WTC11 (cell line): Measurements from ENCODE around the gene LDLRAD4. TPM values are rescaled to one million over a fixed set of nuclear protein-coding genes. Genes with fewer than 3 reads are reported as not detected.

Experiments used
- ATAC-seq: fragments of 200-7000 bp; cut with Tn5 transposase; 2 replicates; pipeline ENCODE4 v1.10.0; 2021; ENCODE audit warnings: mild to moderate bottlenecking, moderate library complexity
- CTCF ChIA-PET: fragments of 300-600 bp; sonication (Branson Sonifier 250); formaldehyde crosslinking; loops from one replicate; lab custom pipeline; 2021; ENCODE audit warnings: antibody characterized with exemption; lab: Charles Lee
- POLR2A ChIA-PET: fragments of 350-600 bp; sonication (Branson Sonifier 250); formaldehyde crosslinking; loops from one replicate; lab custom pipeline; 2021; ENCODE audit warnings: antibody characterized with exemption; lab: Charles Lee
- DNase-seq: peaks from one replicate; pipeline ENCODE4 v3.0.0; 2021; ENCODE audit warnings: low spot score
- H3K27ac Mint-ChIP-seq: 2 replicates; pipeline ENCODE4 v1.8.0; 2021; ENCODE audit warnings: mixed read lengths
- H3K27me3 Mint-ChIP-seq: 2 replicates; pipeline ENCODE4 v1.8.0; 2021; ENCODE audit warnings: low read depth, mild to moderate bottlenecking, moderate library complexity, mixed read lengths
- H3K36me3 Mint-ChIP-seq: 2 replicates; pipeline ENCODE4 v1.8.0; 2021; ENCODE audit warnings: mixed read lengths
- H3K4me1 Mint-ChIP-seq: 2 replicates; pipeline ENCODE4 v1.8.0; 2022; ENCODE audit warnings: mixed read lengths
- H3K4me3 Mint-ChIP-seq: 2 replicates; pipeline ENCODE4 v1.8.0; 2021; ENCODE audit warnings: mild to moderate bottlenecking, moderate library complexity, mixed read lengths
- H3K9me3 Mint-ChIP-seq: 2 replicates; pipeline ENCODE4 v1.8.0; 2021; ENCODE audit warnings: mixed read lengths
- AFF4 ChIP-seq: sonication (generic); formaldehyde crosslinking; IDR thresholded peaks from 2 replicates; pipeline ENCODE4 v1.8.1; 2023; ENCODE audit warnings: mild to moderate bottlenecking, missing genetic modification reagents, borderline replicate concordance
- CBFB ChIP-seq: sonication (generic); formaldehyde crosslinking; IDR thresholded peaks from 2 replicates; pipeline ENCODE4 v1.8.1; 2022; ENCODE audit warnings: mild to moderate bottlenecking, low read depth, missing genetic modification reagents
- CTCF ChIP-seq: fragments of 200-600 bp; IDR thresholded peaks from 2 replicates; pipeline ENCODE4 v1.8.0; 2022; ENCODE audit warnings: antibody characterized with exemption
- ERG ChIP-seq: fragments of 250-450 bp; sonication (Bioruptor Pico); IDR thresholded peaks from 2 replicates; pipeline ENCODE4 v1.8.0; 2021; ENCODE audit warnings: mild to moderate bottlenecking
- FOXK1 ChIP-seq: sonication (generic); formaldehyde crosslinking; IDR thresholded peaks from 2 replicates; pipeline ENCODE4 v1.8.0; 2022; ENCODE audit warnings: mild to moderate bottlenecking, moderate library complexity, missing genetic modification reagents
- IRF1 ChIP-seq: sonication (generic); formaldehyde crosslinking; IDR thresholded peaks from 2 replicates; pipeline ENCODE4 v1.8.0; 2023; ENCODE audit warnings: missing genetic modification reagents
- KAT7 ChIP-seq: sonication (generic); formaldehyde crosslinking; IDR thresholded peaks from 2 replicates; pipeline ENCODE4 v1.8.1; 2023; ENCODE audit warnings: missing genetic modification reagents, mild to moderate bottlenecking, borderline replicate concordance
- NR1H2 ChIP-seq: sonication (generic); formaldehyde crosslinking; IDR thresholded peaks from 2 replicates; pipeline ENCODE4 v1.9.0; 2021; ENCODE audit warnings: mild to moderate bottlenecking, moderate library complexity, missing genetic modification reagents
- NR2C2 ChIP-seq: sonication (generic); formaldehyde crosslinking; IDR thresholded peaks from 2 replicates; pipeline ENCODE4 v1.8.0; 2022; ENCODE audit warnings: mild to moderate bottlenecking, missing genetic modification reagents
- PRDM15 ChIP-seq: sonication (generic); formaldehyde crosslinking; IDR thresholded peaks from 2 replicates; pipeline ENCODE4 v1.8.0; 2022; ENCODE audit warnings: missing genetic modification reagents
- PRRX2 ChIP-seq: fragments of 250-450 bp; sonication (Bioruptor Pico); IDR thresholded peaks from 2 replicates; pipeline ENCODE4 v1.8.0; 2021; ENCODE audit warnings: mild to moderate bottlenecking
- RORB ChIP-seq: fragments of 250-450 bp; sonication (Bioruptor Pico); IDR thresholded peaks from 2 replicates; pipeline ENCODE4 v1.9.0; 2021; ENCODE audit warnings: mild to moderate bottlenecking
- TP53 ChIP-seq: sonication (generic); formaldehyde crosslinking; IDR thresholded peaks from 2 replicates; pipeline ENCODE4 v1.8.1; 2023; ENCODE audit warnings: mild to moderate bottlenecking, missing genetic modification reagents
- ZMAT4 ChIP-seq: fragments of 250-450 bp; sonication (Bioruptor Pico); IDR thresholded peaks from 2 replicates; pipeline ENCODE4 v1.9.0; 2021; ENCODE audit warnings: mild to moderate bottlenecking
- ZNF219 ChIP-seq: sonication (generic); formaldehyde crosslinking; IDR thresholded peaks from 2 replicates; pipeline ENCODE4 v1.8.0; 2023; ENCODE audit warnings: missing genetic modification reagents, mild to moderate bottlenecking, borderline replicate concordance
- ZNF532 ChIP-seq: fragments of 250-450 bp; sonication (Bioruptor Pico); IDR thresholded peaks from 2 replicates; pipeline ENCODE4 v1.9.0; 2021; ENCODE audit warnings: mild to moderate bottlenecking, borderline replicate concordance
- total RNA-seq: library from RNA; stranded (reverse); gene quantifications from 3 replicates; pipeline ENCODE4 v1.2.3, GENCODE V29; 2021

LDLRAD4 gene
- total RNA-seq, 1 experiment from 2014 or later: 6.2 TPM

- TF ChIP-seq ZNF532: no peak
- no peak for TF ChIP-seq ZMAT4 (CRISPR knock-in tag)
- no peak for TF ChIP-seq RORB (CRISPR knock-in tag)
These were observed 367.0 kb downstream of the LDLRAD4 start (continued) for GRCh38 chr18:13585379-13586153.

- ATAC-seq: no peak
- no peaks in the 10 kb centered on the region for H3K9me3 Mint-ChIP-seq
- CTCF ChIA-PET: no interaction called here
These were observed 368.4 kb downstream of the LDLRAD4 start for GRCh38 chr18:13587001-13587400.

More at GRCh38 chr18:13587001-13587400, 368.4 kb downstream of the LDLRAD4 start:
- Mint-ChIP-seq H3K4me3 (no peak overlapping the region), H3K36me3 (no peaks in the 10 kb centered on the region), H3K27me3 (no peaks in the 10 kb centered on the region), H3K27ac (no peak overlapping the region), H3K4me1 (no peaks in the 10 kb centered on the region)
- TF ChIP-seq NR1H2 (CRISPR knock-in tag) (no peak), NR2C2 (CRISPR knock-in tag) (no peak), PRDM15 (no peak), TP53 (CRISPR knock-in tag) (no peak), IRF1 (no peak), PRRX2 (CRISPR knock-in tag) (no peak), CBFB (CRISPR knock-in tag) (no peak), AFF4 (CRISPR knock-in tag) (no peak), FOXK1 (no peak), ZNF219 (CRISPR knock-in tag) (no peak), ERG (CRISPR knock-in tag) (no peak), CTCF (no peak), KAT7 (no peak)
- no peak for DNase-seq
- POLR2A ChIA-PET: no interaction called here
